OCI-LY7 (cell line): Measurements from ENCODE around the gene NACC2. TPM values are rescaled to one million over a fixed set of nuclear protein-coding genes. Genes with fewer than 3 reads are reported as not detected.

Source experiments
- BruUV-seq: library from RNA; stranded (reverse); fragments of 400-500 nt; replicated peaks from 2 replicates; lab custom pipeline; 2021; lab: Mats Ljungman, UMichigan
- CTCF ChIA-PET: fragments of 300-600 bp; sonication (Branson Sonifier 250); formaldehyde crosslinking; loops from one replicate; lab custom pipeline; 2022; ENCODE audit warnings: antibody characterized with exemption; ENCODE audit not compliant: unreplicated experiment; lab: Charles Lee
- POLR2A ChIA-PET: fragments of 300-600 bp; sonication (Branson Sonifier 250); formaldehyde crosslinking; loops from one replicate; lab custom pipeline; 2022; ENCODE audit warnings: antibody characterized with exemption; lab: Charles Lee
- DNase-seq: peaks from one replicate; pipeline ENCODE4 v3.0.0-alpha.2; 2015; ENCODE audit warnings: low spot score
- H2AFZ ChIP-seq: fragments of 200-600 bp; sonication (generic), shearing (Covaris generic); 2 replicates; pipeline ENCODE4 v1.6.1; 2014; ENCODE audit warnings: mild to moderate bottlenecking, antibody characterized with exemption, low read length, moderate library complexity
- H3K27ac ChIP-seq: fragments of 200-600 bp; sonication (generic); 2 replicates; pipeline ENCODE4 v1.5.1; 2014; ENCODE audit warnings: mixed run types, low read depth, mild to moderate bottlenecking, moderate library complexity, low read length, inconsistent platforms; ENCODE audit not compliant: poor library complexity, severe bottlenecking
- H3K36me3 ChIP-seq: fragments of 200-600 bp; sonication (generic); 2 replicates; pipeline ENCODE4 v1.6.1; 2014; ENCODE audit warnings: mild to moderate bottlenecking, antibody characterized with exemption, low read length, moderate library complexity, mixed read lengths; ENCODE audit not compliant: insufficient read depth
- H3K4me1 ChIP-seq: fragments of 200-600 bp; sonication (generic); 2 replicates; pipeline ENCODE4 v1.5.1; 2014; ENCODE audit warnings: mild to moderate bottlenecking, low read length; ENCODE audit not compliant: insufficient read depth, poor library complexity, severe bottlenecking
- H3K4me2 ChIP-seq: fragments of 200-600 bp; sonication (generic); 2 replicates; pipeline ENCODE4 v1.6.1; 2014; ENCODE audit warnings: mild to moderate bottlenecking, low read length
- H3K4me3 ChIP-seq: fragments of 200-600 bp; sonication (generic); 2 replicates; pipeline ENCODE4 v1.5.1; 2014; ENCODE audit warnings: mild to moderate bottlenecking, low read depth, low read length; ENCODE audit not compliant: poor library complexity, severe bottlenecking
- H3K79me2 ChIP-seq: fragments of 200-600 bp; sonication (generic); 2 replicates; pipeline ENCODE4 v1.6.1; 2016; ENCODE audit warnings: low read depth, mild to moderate bottlenecking, low read length, moderate library complexity, mixed read lengths; ENCODE audit not compliant: insufficient read depth
- H3K9me2 ChIP-seq: fragments of 200-600 bp; sonication (generic); 2 replicates; pipeline ENCODE4 v1.6.1; 2016; ENCODE audit warnings: mild to moderate bottlenecking, low read length, mixed read lengths; ENCODE audit not compliant: insufficient read depth
- H3K9me3 ChIP-seq: fragments of 200-600 bp; sonication (generic); 2 replicates; pipeline ENCODE4 v1.6.1; 2014; ENCODE audit warnings: mild to moderate bottlenecking, mixed run types, low read length, mixed read lengths
- H4K20me1 ChIP-seq: fragments of 200-600 bp; sonication (generic); 2 replicates; pipeline ENCODE4 v1.6.1; 2014; ENCODE audit warnings: mild to moderate bottlenecking, antibody characterized with exemption, low read length, moderate library complexity, mixed read lengths; ENCODE audit not compliant: insufficient read depth
- EZH2phosphoT487 ChIP-seq: fragments of 200-600 bp; sonication (generic); IDR thresholded peaks from 2 replicates; pipeline ENCODE4 v1.6.1; 2018; ENCODE audit warnings: low read depth, borderline replicate concordance, mild to moderate bottlenecking, mixed run types, antibody characterized with exemption, low read length, moderate library complexity, mixed read lengths
- intact Hi-C: fragments of 100-400 bp; cut with micrococcal nuclease; formaldehyde crosslinking; loops from one replicate; pipeline ENCODE4 v1.10.0; 2022; ENCODE audit not compliant: unreplicated experiment
- total RNA-seq, 2 experiments: library from RNA; depleted of rRNA in 1 of 2; stranded (reverse); fragments of >200 nt in 1 of 2; shearing (Covaris generic) in 1 of 2; gene quantifications; 2 replicates each; pipeline ENCODE4 v1.2.3, GENCODE V29; 2014 to 2022
- TF ChIP-seq, protein P1 (sequence below): fragments of 200-600 bp; sonication (generic); conservative IDR thresholded peaks from 2 replicates; pipeline ENCODE4 v1.5.1; 2014; ENCODE audit warnings: mild to moderate bottlenecking, antibody characterized with exemption, low read length, moderate library complexity, mixed read lengths

NACC2 gene
- total RNA-seq, 2 experiments from 2014 or later, result 0.38 to 0.72 TPM

DNA sequence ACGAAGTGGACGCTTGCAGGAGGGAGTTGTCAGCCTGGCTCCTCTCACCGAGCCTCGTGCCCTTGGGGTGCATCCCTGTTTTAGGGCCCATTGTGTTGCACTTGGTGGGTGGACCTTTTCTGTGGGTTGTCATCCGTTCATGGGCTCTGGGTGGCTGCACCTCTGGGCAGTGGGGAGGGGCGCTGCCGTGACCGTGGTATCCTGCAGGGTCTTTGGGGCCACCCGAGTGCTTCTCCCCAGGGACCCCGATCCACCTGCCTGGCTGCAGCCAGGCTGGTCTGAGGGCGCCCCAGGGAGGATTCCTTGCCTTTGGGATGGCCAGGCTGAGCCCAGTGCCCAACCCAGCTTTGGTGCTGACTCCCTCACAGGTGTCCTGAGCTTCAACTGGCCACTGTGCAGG is 92.9 kb downstream of the NACC2 start:
- no peak for TF ChIP-seq EZH2phosphoT487
- TF ChIP-seq, protein P1, sequence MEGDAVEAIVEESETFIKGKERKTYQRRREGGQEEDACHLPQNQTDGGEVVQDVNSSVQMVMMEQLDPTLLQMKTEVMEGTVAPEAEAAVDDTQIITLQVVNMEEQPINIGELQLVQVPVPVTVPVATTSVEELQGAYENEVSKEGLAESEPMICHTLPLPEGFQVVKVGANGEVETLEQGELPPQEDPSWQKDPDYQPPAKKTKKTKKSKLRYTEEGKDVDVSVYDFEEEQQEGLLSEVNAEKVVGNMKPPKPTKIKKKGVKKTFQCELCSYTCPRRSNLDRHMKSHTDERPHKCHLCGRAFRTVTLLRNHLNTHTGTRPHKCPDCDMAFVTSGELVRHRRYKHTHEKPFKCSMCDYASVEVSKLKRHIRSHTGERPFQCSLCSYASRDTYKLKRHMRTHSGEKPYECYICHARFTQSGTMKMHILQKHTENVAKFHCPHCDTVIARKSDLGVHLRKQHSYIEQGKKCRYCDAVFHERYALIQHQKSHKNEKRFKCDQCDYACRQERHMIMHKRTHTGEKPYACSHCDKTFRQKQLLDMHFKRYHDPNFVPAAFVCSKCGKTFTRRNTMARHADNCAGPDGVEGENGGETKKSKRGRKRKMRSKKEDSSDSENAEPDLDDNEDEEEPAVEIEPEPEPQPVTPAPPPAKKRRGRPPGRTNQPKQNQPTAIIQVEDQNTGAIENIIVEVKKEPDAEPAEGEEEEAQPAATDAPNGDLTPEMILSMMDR, result no peak
- H3K4me3 ChIP-seq, result no peak overlapping the region
- POLR2A ChIA-PET, result no interaction called here
- H3K36me3 ChIP-seq, result no peaks in the 10 kb centered on the region
- no TSS peak for BruUV-seq
- intact Hi-C loops, result no loop called here
- no peaks in the 10 kb centered on the region for H3K9me2 ChIP-seq
- H3K79me2 ChIP-seq, result no peaks in the 10 kb centered on the region
- peaks cover 46% of the 10 kb centered on the region for H3K4me1 ChIP-seq
- H3K9me3 ChIP-seq, result no peaks in the 10 kb centered on the region
- no peak for DNase-seq
- CTCF ChIA-PET, result no interaction called here
- no peak overlapping the region for H2AFZ ChIP-seq
- H3K27ac ChIP-seq, result no peak overlapping the region
- H4K20me1 ChIP-seq, result no peaks in the 10 kb centered on the region
- no peak overlapping the region for H3K4me2 ChIP-seq

DNA sequence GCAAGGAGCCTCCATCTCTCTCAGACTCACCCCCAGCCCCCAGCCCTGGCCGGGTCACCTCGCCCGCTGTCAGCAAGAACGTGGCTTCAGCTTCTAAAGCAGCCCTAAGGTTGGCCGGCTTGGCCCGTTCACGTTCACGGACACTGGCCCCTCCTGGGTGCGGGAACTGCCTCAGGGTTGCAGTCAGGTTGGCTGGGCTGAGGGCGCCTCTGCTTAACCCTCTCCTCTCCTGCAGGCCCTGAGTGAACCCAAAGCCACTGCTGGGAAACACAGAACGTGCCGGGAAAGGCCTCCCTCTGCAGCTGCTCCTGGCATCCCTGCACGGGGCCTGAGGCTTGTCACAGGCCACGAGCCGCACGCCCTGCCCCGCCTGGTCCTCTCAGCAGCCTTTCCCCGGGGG is 93.9 kb downstream of the NACC2 start:
- Histone ChIP-seq H3K9me2 (no peaks in the 10 kb centered on the region), H4K20me1 (no peaks in the 10 kb centered on the region), H3K27ac (no peak overlapping the region), H3K36me3 (no peaks in the 10 kb centered on the region), H3K4me1 (peaks cover 37% of the 10 kb centered on the region), H3K4me2 (no peak overlapping the region), H3K9me3 (no peaks in the 10 kb centered on the region), H3K4me3 (no peak overlapping the region), H3K79me2 (no peaks in the 10 kb centered on the region), H2AFZ (no peak overlapping the region)
- no TSS peak for BruUV-seq
- TF ChIP-seq, protein P1, result no peak
- no peak for TF ChIP-seq EZH2phosphoT487
- CTCF ChIA-PET, result no interaction called here
- DNase-seq, result no peak
- intact Hi-C loops, result no loop called here
- POLR2A ChIA-PET, result no interaction called here

DNA sequence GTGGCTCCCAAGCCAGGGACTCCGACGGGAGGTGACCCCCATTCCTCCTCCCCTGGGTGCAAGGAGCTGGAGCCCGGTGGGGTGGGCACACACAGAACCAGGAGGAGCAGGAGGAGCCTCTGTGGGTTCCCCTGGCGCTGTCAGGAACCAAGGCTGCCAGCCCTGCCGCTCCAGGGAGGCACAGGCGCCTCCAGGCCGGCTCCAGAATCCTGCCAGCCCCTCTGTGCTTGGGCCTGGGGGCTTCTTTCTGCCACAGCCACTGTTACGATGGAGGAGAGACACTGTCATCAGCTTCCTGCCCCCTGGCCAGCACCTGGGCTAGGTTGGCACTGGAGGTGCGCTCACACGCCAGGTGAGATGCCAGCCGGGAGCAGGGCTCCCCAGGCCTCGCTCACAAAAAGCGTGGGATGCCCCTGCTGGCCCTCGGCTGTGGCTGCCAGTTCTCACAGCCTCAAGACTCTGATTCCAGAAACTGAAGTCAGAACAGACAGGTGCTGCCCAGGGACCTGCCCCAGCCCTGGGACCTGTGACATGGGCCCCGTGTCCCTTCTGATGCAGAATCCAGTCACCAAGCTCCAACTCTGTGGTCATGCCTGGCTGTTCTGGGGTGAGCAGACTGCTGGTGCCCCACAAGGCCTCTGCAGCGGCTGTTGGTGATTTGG is 96.5 kb downstream of the NACC2 start:
- Histone ChIP-seq H3K27ac (no peak overlapping the region), H3K4me2 (no peak overlapping the region), H3K79me2 (no peaks in the 10 kb centered on the region), H4K20me1 (no peaks in the 10 kb centered on the region), H2AFZ (no peak overlapping the region), H3K4me3 (no peak overlapping the region), H3K9me2 (no peaks in the 10 kb centered on the region), H3K9me3 (no peaks in the 10 kb centered on the region), H3K36me3 (no peaks in the 10 kb centered on the region), H3K4me1 (peaks cover 24% of the 10 kb centered on the region)
- BruUV-seq, result no TSS peak
- ChIA-PET CTCF (no interaction called here), POLR2A (no interaction called here)
- intact Hi-C loops, result no loop called here
- TF ChIP-seq, protein P1, result no peak
- TF ChIP-seq EZH2phosphoT487, result no peak
- DNase-seq, result no peak
